Mesodermal cell (in vitro differentiated cells): ENCODE data around the gene MAPK8.

Experiments used
- H3K27ac ChIP-seq: 2 replicates; pipeline ENCODE4 v1.7.0; 2013; ENCODE audit warnings: mild to moderate bottlenecking, low read depth, low read length, moderate library complexity; ENCODE audit not compliant: severe bottlenecking
- H3K36me3 ChIP-seq: 2 replicates; pipeline ENCODE4 v1.7.1; 2013; ENCODE audit warnings: mild to moderate bottlenecking, low read length, moderate library complexity; ENCODE audit not compliant: control insufficient read depth, insufficient read depth
- H3K4me1 ChIP-seq: one replicate; pipeline ENCODE4 v1.7.1; 2013; ENCODE audit warnings: mild to moderate bottlenecking, low read length; ENCODE audit not compliant: insufficient read depth, control insufficient read depth, poor library complexity, severe bottlenecking
- H3K4me3 ChIP-seq: 2 replicates; pipeline ENCODE4 v1.7.0; 2013; ENCODE audit warnings: low read length, control low read depth, mild to moderate bottlenecking; ENCODE audit not compliant: insufficient read depth, poor library complexity, severe bottlenecking; ENCODE audit errors: extremely low read depth
- H3K9me3 ChIP-seq: 2 replicates; pipeline ENCODE4 v1.7.1; 2013; ENCODE audit warnings: mild to moderate bottlenecking, low read length, moderate library complexity; ENCODE audit not compliant: control insufficient read depth
- WGBS, 2 experiments: methylation state at CpG; one replicate each; pipeline ENCODE4 v1.1.5; 2013; ENCODE audit warnings: missing lambda C conversion rate in 2 of 2; ENCODE audit not compliant: insufficient coverage in 2 of 2; 5-methylcytosine and 5-hydroxymethylcytosine counted together

The MAPK8 gene

GRCh38 chr10:48469516-48470020 is 163.1 kb downstream of the MAPK8 start:
- Histone ChIP-seq H3K4me1 (peaks cover 19% of the 10 kb centered on the region), H3K4me3 (no peak overlapping the region), H3K36me3 (no peaks in the 10 kb centered on the region), H3K27ac (peak overlapping the region; percentile 55), H3K9me3 (no peaks in the 10 kb centered on the region)
- WGBS, 2 experiments = 67 to 100% methylated on average over 1 to 3 of the region's 4 CpGs

GRCh38 chr10:48470115-48470892 is 163.8 kb downstream of the MAPK8 start:
- H3K9me3 ChIP-seq = no peaks in the 10 kb centered on the region
- WGBS, 2 experiments = 46 to 47% methylated on average over 3 of the region's 5 CpGs
- peak overlapping the region; percentile 55 for H3K27ac ChIP-seq
- no peak overlapping the region for H3K4me3 ChIP-seq
- no peaks in the 10 kb centered on the region for H3K36me3 ChIP-seq
- peaks cover 17% of the 10 kb centered on the region for H3K4me1 ChIP-seq

- Histone ChIP-seq H3K4me1 (peaks cover 16% of the 10 kb centered on the region), H3K4me3 (no peak overlapping the region), H3K36me3 (no peaks in the 10 kb centered on the region), H3K27ac (peak overlapping the region; percentile 55), H3K9me3 (no peaks in the 10 kb centered on the region)
- WGBS, 2 experiments = 79 to 82% methylated on average over 8 of the region's 8 CpGs
Observed at GRCh38 chr10:48470893-48471805, 164.7 kb downstream of the MAPK8 start.

GRCh38 chr10:48472501-48473069 is 166.1 kb downstream of the MAPK8 start:
- Histone ChIP-seq H3K4me1 (peaks cover 25% of the 10 kb centered on the region), H3K27ac (no peak overlapping the region), H3K36me3 (no peaks in the 10 kb centered on the region), H3K4me3 (no peak overlapping the region), H3K9me3 (no peaks in the 10 kb centered on the region)
- 100% methylated on average over 1 of the region's 3 CpGs; no CpG with 5 or more reads in 1 of the 2 experiments for WGBS, 2 experiments

- 93 to 96% methylated on average over 3 to 4 of the region's 5 CpGs for WGBS, 2 experiments
- no peaks in the 10 kb centered on the region for H3K9me3 ChIP-seq
- H3K4me3 ChIP-seq = no peak overlapping the region
- H3K36me3 ChIP-seq = no peaks in the 10 kb centered on the region
- peaks cover 25% of the 10 kb centered on the region for H3K4me1 ChIP-seq
- no peak overlapping the region for H3K27ac ChIP-seq
Observed at GRCh38 chr10:48473704-48474103, 167.2 kb downstream of the MAPK8 start.

- Histone ChIP-seq H3K36me3 (no peaks in the 10 kb centered on the region), H3K4me1 (peaks cover 20% of the 10 kb centered on the region), H3K4me3 (no peak overlapping the region), H3K27ac (no peak overlapping the region), H3K9me3 (no peaks in the 10 kb centered on the region)
- 76 to 100% methylated on average over 1 of the region's 3 CpGs for WGBS, 2 experiments
Observed at GRCh38 chr10:48474765-48475365, 168.4 kb downstream of the MAPK8 start.

- Histone ChIP-seq H3K9me3 (no peaks in the 10 kb centered on the region), H3K4me1 (peaks cover 10% of the 10 kb centered on the region), H3K4me3 (no peak overlapping the region), H3K36me3 (no peaks in the 10 kb centered on the region), H3K27ac (peak overlapping the region; percentile 19)
- 90 to 100% methylated on average over 4 of the region's 4 CpGs for WGBS, 2 experiments
Observed at GRCh38 chr10:48475943-48476278, 169.4 kb downstream of the MAPK8 start.

GRCh38 chr10:48476279-48476982 is 170.0 kb downstream of the MAPK8 start:
- H3K27ac ChIP-seq = peak overlapping the region; percentile 19
- H3K9me3 ChIP-seq = no peaks in the 10 kb centered on the region
- peaks cover 10% of the 10 kb centered on the region for H3K4me1 ChIP-seq
- H3K4me3 ChIP-seq = no peak overlapping the region
- H3K36me3 ChIP-seq = no peaks in the 10 kb centered on the region
- 71 to 72% methylated on average over 7 to 8 of the region's 9 CpGs for whole genome bisulfite sequencing, 2 experiments

GRCh38 chr10:48477141-48477540 is 170.7 kb downstream of the MAPK8 start:
- Histone ChIP-seq H3K4me3 (no peak overlapping the region), H3K36me3 (no peaks in the 10 kb centered on the region), H3K4me1 (peaks cover 10% of the 10 kb centered on the region), H3K27ac (no peak overlapping the region), H3K9me3 (no peaks in the 10 kb centered on the region)

- Histone ChIP-seq H3K4me1 (peaks cover 10% of the 10 kb centered on the region), H3K9me3 (no peaks in the 10 kb centered on the region), H3K4me3 (no peak overlapping the region), H3K27ac (no peak overlapping the region), H3K36me3 (no peaks in the 10 kb centered on the region)
- 100% methylated on average over 1 to 2 of the region's 4 CpGs for WGBS, 2 experiments
Observed at GRCh38 chr10:48477616-48478015, 171.1 kb downstream of the MAPK8 start.
